H9 (cell line): ENCODE data around the gene CSTPP1. TPM values are rescaled to one million over a fixed set of nuclear protein-coding genes. Genes with fewer than 3 reads are reported as not detected.

ENCODE experiments used
- DNase-seq: peaks from one replicate; pipeline ENCODE4 v3.0.0-alpha.2; 2017
- H2AFZ ChIP-seq: one replicate; pipeline ENCODE4 v1.6.1; 2013; ENCODE audit warnings: mild to moderate bottlenecking, low read length, control low read depth, moderate library complexity
- H2AK5ac ChIP-seq: 2 replicates; pipeline ENCODE4 v1.6.1; 2013; ENCODE audit warnings: low read length, control low read depth, mixed read lengths; ENCODE audit not compliant: insufficient read length
- H2BK120ac ChIP-seq: one replicate; pipeline ENCODE4 v1.6.1; 2013; ENCODE audit warnings: low read depth, mild to moderate bottlenecking, low read length, control low read depth, inconsistent platforms; ENCODE audit not compliant: poor library complexity, severe bottlenecking
- H2BK12ac ChIP-seq: 2 replicates; pipeline ENCODE4 v1.6.1; 2013; ENCODE audit warnings: low read length, control low read depth, mixed read lengths, low read depth; ENCODE audit not compliant: insufficient read length
- H2BK15ac ChIP-seq: 2 replicates; pipeline ENCODE4 v1.6.1; 2013; ENCODE audit warnings: low read depth, low read length, control low read depth
- H2BK20ac ChIP-seq: one replicate; pipeline ENCODE4 v1.6.1; 2013; ENCODE audit warnings: low read depth, mild to moderate bottlenecking, low read length, control low read depth, inconsistent platforms; ENCODE audit not compliant: poor library complexity, severe bottlenecking
- H2BK5ac ChIP-seq: 2 replicates; pipeline ENCODE4 v1.6.1; 2013; ENCODE audit warnings: low read length, control low read depth, mixed read lengths; ENCODE audit not compliant: insufficient read length
- H3K14ac ChIP-seq: 2 replicates; pipeline ENCODE4 v1.6.1; 2013; ENCODE audit warnings: low read length, control low read depth; ENCODE audit not compliant: insufficient read depth
- H3K18ac ChIP-seq: 2 replicates; pipeline ENCODE4 v1.6.1; 2013; ENCODE audit warnings: low read depth, mild to moderate bottlenecking, mixed read lengths, low read length, control low read depth; ENCODE audit not compliant: insufficient read length
- H3K23ac ChIP-seq: 2 replicates; pipeline ENCODE4 v1.6.1; 2013; ENCODE audit warnings: low read length, control low read depth, mixed read lengths, low read depth; ENCODE audit not compliant: insufficient read length
- H3K23me2 ChIP-seq: 2 replicates; pipeline ENCODE4 v1.6.1; 2013; ENCODE audit warnings: low read depth, mild to moderate bottlenecking, mixed read lengths, low read length, control low read depth; ENCODE audit not compliant: insufficient read length, poor library complexity, severe bottlenecking
- H3K27ac ChIP-seq: 2 replicates; pipeline ENCODE4 v1.5.1; 2013; ENCODE audit warnings: low read length, control low read depth, mixed read lengths, low read depth; ENCODE audit not compliant: insufficient read length
- H3K27me3 ChIP-seq: 2 replicates; pipeline ENCODE4 v1.6.1; 2013; ENCODE audit warnings: low read length, control low read depth, inconsistent platforms; ENCODE audit not compliant: insufficient read depth
- H3K4ac ChIP-seq: 2 replicates; pipeline ENCODE4 v1.6.1; 2013; ENCODE audit warnings: low read depth, mild to moderate bottlenecking, control low read depth, inconsistent platforms, low read length, moderate library complexity
- H3K4me1 ChIP-seq: 2 replicates; pipeline ENCODE4 v1.6.1; 2013; ENCODE audit warnings: low read length, control low read depth, inconsistent platforms; ENCODE audit not compliant: insufficient read depth
- H3K4me2 ChIP-seq: 2 replicates; pipeline ENCODE4 v1.6.1; 2013; ENCODE audit warnings: low read length, control low read depth, mixed read lengths; ENCODE audit not compliant: insufficient read length, insufficient read depth
- H3K56ac ChIP-seq: 2 replicates; pipeline ENCODE4 v1.6.1; 2013; ENCODE audit warnings: low read depth, mild to moderate bottlenecking, mixed read lengths, low read length, control low read depth; ENCODE audit not compliant: insufficient read length
- H3K79me1 ChIP-seq: 2 replicates; pipeline ENCODE4 v1.6.1; 2013; ENCODE audit warnings: low read depth, mild to moderate bottlenecking, moderate library complexity, low read length, control low read depth, inconsistent platforms; ENCODE audit not compliant: insufficient read depth, poor library complexity, severe bottlenecking
- H3K79me2 ChIP-seq: 2 replicates; pipeline ENCODE4 v1.6.1; 2013; ENCODE audit warnings: low read length, control low read depth, inconsistent platforms; ENCODE audit not compliant: insufficient read depth
- H3K9ac ChIP-seq: 2 replicates; pipeline ENCODE4 v1.6.1; 2013; ENCODE audit warnings: low read length, control low read depth, mixed read lengths; ENCODE audit not compliant: insufficient read length; ENCODE audit errors: extremely low read depth
- H3K9me3 ChIP-seq: one replicate; pipeline ENCODE4 v1.6.1; 2013; ENCODE audit warnings: low read depth, low read length, inconsistent platforms; ENCODE audit not compliant: control insufficient read depth
- H3T11ph ChIP-seq: one replicate; pipeline ENCODE4 v1.6.1; 2013; ENCODE audit warnings: mild to moderate bottlenecking, low read length, control low read depth, inconsistent platforms
- H4K20me1 ChIP-seq: one replicate; pipeline ENCODE4 v1.6.1; 2013; ENCODE audit not compliant: control insufficient read depth, insufficient read length, insufficient read depth
- H4K5ac ChIP-seq: 2 replicates; pipeline ENCODE4 v1.6.1; 2013; ENCODE audit warnings: low read depth, mild to moderate bottlenecking, mixed read lengths, low read length, control low read depth; ENCODE audit not compliant: insufficient read length
- H4K8ac ChIP-seq: replicated peaks from 2 replicates; pipeline ENCODE4 v1.6.1; 2013; ENCODE audit warnings: low read length, control low read depth, mixed read lengths, low read depth; ENCODE audit not compliant: insufficient read length
- H4K91ac ChIP-seq: 2 replicates; pipeline ENCODE4 v1.6.1; 2013; ENCODE audit warnings: low read depth, mild to moderate bottlenecking, moderate library complexity, mixed read lengths, low read length, control low read depth; ENCODE audit not compliant: insufficient read length
- H3K27ac Mint-ChIP-seq, 3 experiments: 2 replicates in 2 of 3; 3 replicates in 1 of 3; pipeline ENCODE4 v1.8.0; 2020 to 2021; ENCODE audit warnings: mixed read lengths in 3 of 3, mild to moderate bottlenecking in 1 of 3, moderate library complexity in 1 of 3
- H3K27me3 Mint-ChIP-seq: 2 replicates; pipeline ENCODE4 v1.8.0; 2021; ENCODE audit warnings: low read depth, mild to moderate bottlenecking, moderate library complexity, mixed read lengths
- H3K36me3 Mint-ChIP-seq, 3 experiments: 2 replicates in 2 of 3; 3 replicates in 1 of 3; pipeline ENCODE4 v1.8.0; 2020 to 2021; ENCODE audit warnings: low read depth in 3 of 3, mixed read lengths in 3 of 3; ENCODE audit not compliant: insufficient read depth in 1 of 3
- H3K4me1 Mint-ChIP-seq, 2 experiments: 2 replicates each; pipeline ENCODE4 v1.8.0; 2020; ENCODE audit warnings: mixed read lengths in 2 of 2
- H3K4me3 Mint-ChIP-seq, 2 experiments: 2 replicates in 1 of 2; 3 replicates in 1 of 2; pipeline ENCODE4 v1.8.0; 2020 to 2021; ENCODE audit warnings: mild to moderate bottlenecking in 2 of 2, mixed read lengths in 2 of 2, moderate library complexity in 1 of 2
- H3K9me3 Mint-ChIP-seq, 2 experiments: 2 replicates in 1 of 2; 3 replicates in 1 of 2; pipeline ENCODE4 v1.8.0; 2020; ENCODE audit warnings: mild to moderate bottlenecking in 2 of 2, mixed read lengths in 2 of 2, moderate library complexity in 1 of 2
- CTCF ChIP-seq: fragments of 200-600 bp; sonication (generic); conservative IDR thresholded peaks from 3 replicates; pipeline ENCODE4 v1.8.0; 2021; ENCODE audit warnings: antibody characterized with exemption, mild to moderate bottlenecking
- WGBS: extraction: QIAGEN DNeasy Blood & Tissue Kit; methylation state at CpG from one replicate; pipeline ENCODE4 v1.1.7; 2013; ENCODE audit warnings: missing lambda C conversion rate, low lambda C conversion rate, mixed read lengths; ENCODE audit not compliant: insufficient read length; ENCODE audit errors: extremely low coverage; 5-methylcytosine and 5-hydroxymethylcytosine counted together
- total RNA-seq: library from RNA; stranded (reverse); gene quantifications from 2 replicates; pipeline ENCODE4 v1.2.1, GENCODE V29; 2021

The CSTPP1 gene
- total RNA-seq, 1 experiment from 2014 or later: 21.2 TPM

DNA sequence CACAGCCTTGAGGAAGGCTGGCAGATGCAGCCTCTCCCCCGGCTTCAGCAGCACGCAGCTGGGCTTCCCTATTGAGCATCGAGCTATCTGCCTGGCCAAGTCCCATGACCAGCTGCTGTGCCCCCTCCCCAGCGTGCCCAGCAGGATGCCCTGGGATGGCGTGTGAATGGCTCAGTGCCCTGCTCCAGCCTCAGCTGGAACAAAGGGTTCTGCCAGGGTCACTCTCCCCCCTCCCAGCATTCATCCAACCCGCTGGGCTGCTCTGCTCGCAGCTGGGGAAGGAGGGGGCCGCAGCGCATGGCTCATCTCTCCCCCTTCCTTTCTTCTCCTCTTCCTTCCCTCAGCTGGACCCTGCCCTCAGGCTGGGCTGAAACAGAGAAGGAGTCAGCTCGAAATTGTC is 32.7 kb upstream of the CSTPP1 start:
- H2BK120ac ChIP-seq: no peak overlapping the region
- H3K4ac ChIP-seq: no peak overlapping the region
- H4K20me1 ChIP-seq: no peaks in the 10 kb centered on the region
- H2AFZ ChIP-seq: no peak overlapping the region
- H3K4me2 ChIP-seq: no peak overlapping the region
- no peak overlapping the region for H2AK5ac ChIP-seq
- no peak overlapping the region for H3K56ac ChIP-seq
- no peak overlapping the region for H3K18ac ChIP-seq
- no peaks in the 10 kb centered on the region for H3K79me2 ChIP-seq
- no peak overlapping the region for H3K27ac ChIP-seq
- H4K91ac ChIP-seq: no peak overlapping the region
- H2BK15ac ChIP-seq: no peak overlapping the region
- Mint-ChIP-seq H3K9me3 (no peaks in the 10 kb centered on the region), H3K4me3 (peak overlapping the region in 1 of 2 experiments; percentile 6; a peak in 1 of 5 replicates), H3K4me1 (peaks cover 42 to 45% of the 10 kb centered on the region in 2 experiments), H3K36me3 (peaks cover 15 to 18% (median 16%) of the 10 kb centered on the region in 3 experiments; a peak in 6 of 7 replicates), H3K27ac (peak overlapping the region in 2 of 3 experiments; percentile 26 to 85; a peak in 3 of 7 replicates), H3K27me3 (no peaks in the 10 kb centered on the region)
- TF ChIP-seq CTCF: no peak
- no peaks in the 10 kb centered on the region for H3K23me2 ChIP-seq
- H2BK12ac ChIP-seq: no peak overlapping the region
- no peak overlapping the region for H2BK20ac ChIP-seq
- no peak overlapping the region for H3K14ac ChIP-seq
- no peak overlapping the region for H2BK5ac ChIP-seq
- no peaks in the 10 kb centered on the region for H3K27me3 ChIP-seq
- no peak overlapping the region for H4K5ac ChIP-seq
- no peak overlapping the region for H4K8ac ChIP-seq
- 0 out of 2 replicates have a peak, but pooled peaks cover 3% of the 10 kb centered on the region for H3K4me1 ChIP-seq
- no peaks in the 10 kb centered on the region for H3K9me3 ChIP-seq
- H3K79me1 ChIP-seq: no peaks in the 10 kb centered on the region
- no CpG with 5 or more reads among the region's 10 CpGs for WGBS
- no peak overlapping the region for H3K9ac ChIP-seq
- H3K23ac ChIP-seq: no peak overlapping the region
- H3T11ph ChIP-seq: no peak overlapping the region
- DNase-seq: no peak
